ENCODE measurements around the gene TGFBR1.

Gene TGFBR1

DNA sequence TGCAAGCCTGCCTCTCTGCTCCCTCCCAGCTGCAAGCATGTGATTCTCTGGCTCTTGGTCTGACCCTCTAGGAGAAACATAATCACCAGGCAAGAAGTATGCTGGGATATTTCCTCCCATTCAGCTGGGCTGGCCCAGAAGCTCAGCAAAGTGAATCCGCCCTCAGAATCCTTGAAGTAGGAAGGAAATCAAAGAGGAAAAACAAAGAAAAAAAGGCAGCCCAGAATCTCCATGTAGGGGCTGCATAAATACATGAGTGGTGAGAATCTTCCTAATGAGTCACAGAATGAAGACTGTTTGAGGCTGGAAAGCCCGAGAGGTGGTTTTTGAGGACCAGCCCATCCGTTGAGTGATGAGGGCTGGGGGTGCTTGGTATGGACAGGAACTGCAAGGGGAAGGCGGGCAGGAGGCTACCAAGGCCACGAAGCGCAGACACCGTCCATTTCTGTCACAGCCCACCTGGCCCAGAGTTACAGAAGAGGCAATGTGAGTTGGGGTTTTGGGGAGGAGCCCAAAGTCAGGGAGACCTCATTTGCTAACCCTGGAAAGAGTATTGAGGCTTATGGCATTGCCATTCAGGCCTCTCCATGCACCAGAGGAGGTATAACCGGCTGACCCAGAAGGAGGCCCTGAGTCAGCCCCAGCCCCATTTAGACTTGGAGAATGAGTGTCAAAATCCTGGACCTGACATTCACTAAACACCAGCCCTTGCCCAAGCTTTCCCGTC, 33.4 kb upstream of the TGFBR1 start:
- Histone ChIP-seq H3K27ac (ENCODE audit: extremely low read depth, low read depth, low read length) (no peak overlapping the region), H3K36me3 (ENCODE audit: control insufficient read depth in 2 of 2, insufficient read depth in 1 of 2, low read length in 2 of 2) (no peaks in the 10 kb centered on the region), H3K9me3 (ENCODE audit: control insufficient read depth, insufficient read depth, low read depth, low read length) (no peaks in the 10 kb centered on the region), H3K4me1 (ENCODE audit: control insufficient read depth, insufficient read depth, low read length) (no peaks in the 10 kb centered on the region), H3K4me3 (ENCODE audit: low read depth, low read length) (no peak overlapping the region)
- TF ChIP-seq, protein P1, sequence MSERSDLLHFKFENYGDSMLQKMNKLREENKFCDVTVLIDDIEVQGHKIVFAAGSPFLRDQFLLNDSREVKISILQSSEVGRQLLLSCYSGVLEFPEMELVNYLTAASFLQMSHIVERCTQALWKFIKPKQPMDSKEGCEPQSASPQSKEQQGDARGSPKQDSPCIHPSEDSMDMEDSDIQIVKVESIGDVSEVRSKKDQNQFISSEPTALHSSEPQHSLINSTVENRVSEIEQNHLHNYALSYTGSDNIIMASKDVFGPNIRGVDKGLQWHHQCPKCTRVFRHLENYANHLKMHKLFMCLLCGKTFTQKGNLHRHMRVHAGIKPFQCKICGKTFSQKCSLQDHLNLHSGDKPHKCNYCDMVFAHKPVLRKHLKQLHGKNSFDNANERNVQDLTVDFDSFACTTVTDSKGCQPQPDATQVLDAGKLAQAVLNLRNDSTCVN (tag by site-specific recombination; optimal IDR thresholded peaks at IDR 0.05) = no peak
- TF ChIP-seq ZNF175 (tag by site-specific recombination; IDR thresholded peaks at IDR 0.05) (no peak), TRIM28 (IDR thresholded peaks at IDR 0.05; ENCODE audit: borderline replicate concordance, low read length) (no peak), ZNF629 (tag by site-specific recombination; IDR thresholded peaks at IDR 0.05) (no peak), ZBTB1 (tag by site-specific recombination; IDR thresholded peaks at IDR 0.05) (no peak), ZNF670 (tag by site-specific recombination; IDR thresholded peaks at IDR 0.05; ENCODE audit: low read depth) (no peak), ZXDB (tag by site-specific recombination; IDR thresholded peaks at IDR 0.05) (no peak), ZNF416 (tag by site-specific recombination; IDR thresholded peaks at IDR 0.05) (no peak)
- TF ChIP-seq, protein P2, sequence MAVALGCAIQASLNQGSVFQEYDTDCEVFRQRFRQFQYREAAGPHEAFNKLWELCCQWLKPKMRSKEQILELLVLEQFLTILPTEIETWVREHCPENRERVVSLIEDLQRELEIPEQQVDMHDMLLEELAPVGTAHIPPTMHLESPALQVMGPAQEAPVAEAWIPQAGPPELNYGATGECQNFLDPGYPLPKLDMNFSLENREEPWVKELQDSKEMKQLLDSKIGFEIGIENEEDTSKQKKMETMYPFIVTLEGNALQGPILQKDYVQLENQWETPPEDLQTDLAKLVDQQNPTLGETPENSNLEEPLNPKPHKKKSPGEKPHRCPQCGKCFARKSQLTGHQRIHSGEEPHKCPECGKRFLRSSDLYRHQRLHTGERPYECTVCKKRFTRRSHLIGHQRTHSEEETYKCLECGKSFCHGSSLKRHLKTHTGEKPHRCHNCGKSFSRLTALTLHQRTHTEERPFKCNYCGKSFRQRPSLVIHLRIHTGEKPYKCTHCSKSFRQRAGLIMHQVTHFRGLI (tag by site-specific recombination; IDR thresholded peaks at IDR 0.05) = no peak
- TF ChIP-seq, protein P3, sequence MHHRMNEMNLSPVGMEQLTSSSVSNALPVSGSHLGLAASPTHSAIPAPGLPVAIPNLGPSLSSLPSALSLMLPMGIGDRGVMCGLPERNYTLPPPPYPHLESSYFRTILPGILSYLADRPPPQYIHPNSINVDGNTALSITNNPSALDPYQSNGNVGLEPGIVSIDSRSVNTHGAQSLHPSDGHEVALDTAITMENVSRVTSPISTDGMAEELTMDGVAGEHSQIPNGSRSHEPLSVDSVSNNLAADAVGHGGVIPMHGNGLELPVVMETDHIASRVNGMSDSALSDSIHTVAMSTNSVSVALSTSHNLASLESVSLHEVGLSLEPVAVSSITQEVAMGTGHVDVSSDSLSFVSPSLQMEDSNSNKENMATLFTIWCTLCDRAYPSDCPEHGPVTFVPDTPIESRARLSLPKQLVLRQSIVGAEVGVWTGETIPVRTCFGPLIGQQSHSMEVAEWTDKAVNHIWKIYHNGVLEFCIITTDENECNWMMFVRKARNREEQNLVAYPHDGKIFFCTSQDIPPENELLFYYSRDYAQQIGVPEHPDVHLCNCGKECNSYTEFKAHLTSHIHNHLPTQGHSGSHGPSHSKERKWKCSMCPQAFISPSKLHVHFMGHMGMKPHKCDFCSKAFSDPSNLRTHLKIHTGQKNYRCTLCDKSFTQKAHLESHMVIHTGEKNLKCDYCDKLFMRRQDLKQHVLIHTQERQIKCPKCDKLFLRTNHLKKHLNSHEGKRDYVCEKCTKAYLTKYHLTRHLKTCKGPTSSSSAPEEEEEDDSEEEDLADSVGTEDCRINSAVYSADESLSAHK (tag by site-specific recombination; IDR thresholded peaks at IDR 0.05) = no peak
- CTCF ChIA-PET = no interaction called here
- POLR2A ChIA-PET = no interaction called here

- TF ChIP-seq MEIS1 (CRISPR knock-in tag; IDR thresholded peaks at IDR 0.05; ENCODE audit: borderline replicate concordance) (no peak), ZNF510 (tag by site-specific recombination; IDR thresholded peaks at IDR 0.05; ENCODE audit: insufficient replicate concordance) (no peak), ZNF311 (tag by site-specific recombination; IDR thresholded peaks at IDR 0.05; ENCODE audit: borderline replicate concordance) (no peak), ZNF777 (tag by site-specific recombination; IDR thresholded peaks at IDR 0.05; ENCODE audit: borderline replicate concordance) (no peak), ZNF174 (tag by site-specific recombination; IDR thresholded peaks at IDR 0.05) (no peak)
- H3K27ac ChIP-seq (ENCODE audit: extremely low read depth, low read depth, low read length) = no peak overlapping the region
- H3K4me1 ChIP-seq (ENCODE audit: control insufficient read depth, insufficient read depth, low read length) = no peaks in the 10 kb centered on the region
- H3K36me3 ChIP-seq (ENCODE audit: control insufficient read depth in 2 of 2, insufficient read depth in 1 of 2, low read length in 2 of 2) = no peaks in the 10 kb centered on the region
- H3K9me3 ChIP-seq (ENCODE audit: control insufficient read depth, insufficient read depth, low read depth, low read length) = no peaks in the 10 kb centered on the region
- no peak overlapping the region for H3K4me3 ChIP-seq (ENCODE audit: low read depth, low read length)
- POLR2A ChIA-PET = no interaction called here
- CTCF ChIA-PET = no interaction called here
Observed at GRCh38 chr9:99072040-99072394, 32.9 kb upstream of the TGFBR1 start.

- ChIA-PET CTCF (no interaction called here), POLR2A (no interaction called here)
- Histone ChIP-seq H3K27ac (ENCODE audit: extremely low read depth, low read depth, low read length) (no peak overlapping the region), H3K4me3 (ENCODE audit: low read depth, low read length) (no peak overlapping the region), H3K9me3 (ENCODE audit: control insufficient read depth, insufficient read depth, low read depth, low read length) (no peaks in the 10 kb centered on the region), H3K36me3 (ENCODE audit: control insufficient read depth in 2 of 2, insufficient read depth in 1 of 2, low read length in 2 of 2) (no peaks in the 10 kb centered on the region), H3K4me1 (ENCODE audit: control insufficient read depth, insufficient read depth, low read length) (no peaks in the 10 kb centered on the region)
- no peak for TF ChIP-seq ZNF121 (tag by site-specific recombination; IDR thresholded peaks at IDR 0.05)
- no peak for TF ChIP-seq ZNF132 (tag by site-specific recombination; IDR thresholded peaks at IDR 0.05; ENCODE audit: borderline replicate concordance)
- TF ChIP-seq KLF16 (tag by site-specific recombination; IDR thresholded peaks at IDR 0.05) = no peak
- no peak for TF ChIP-seq ZNF513 (tag by site-specific recombination; IDR thresholded peaks at IDR 0.05)
- no peak for TF ChIP-seq ZNF112 (tag by site-specific recombination; IDR thresholded peaks at IDR 0.05)
- TF ChIP-seq ZNF473 (tag by site-specific recombination; IDR thresholded peaks at IDR 0.05) = no peak
- TF ChIP-seq KLF17 (tag by site-specific recombination; IDR thresholded peaks at IDR 0.05) = no peak
- no peak for TF ChIP-seq ZNF10 (tag by site-specific recombination; IDR thresholded peaks at IDR 0.05)
Observed at GRCh38 chr9:99073347-99073746, 31.6 kb upstream of the TGFBR1 start.

Measured in HEK293 (cell line).